Cardiac fibroblast (primary cell): ENCODE data around the gene HOXD9.

ENCODE experiments used
- DNase-seq, 2 donors: peaks; one replicate each; pipeline versions ENCODE4 v3.0.0 to v3.0.0-alpha.2; 2010; ENCODE audit warnings: low read depth in 2 of 2
- H3K4me3 ChIP-seq, 2 donors: replicated peaks in 1 of 2; 1 replicate in 1 of 2; 2 replicates in 1 of 2; pipeline ENCODE4 v1.5.1; 2011; ENCODE audit warnings: low read depth in 2 of 2, low read length in 2 of 2, mild to moderate bottlenecking in 2 of 2, moderate library complexity in 1 of 2
- CTCF ChIP-seq: IDR thresholded peaks from one replicate; pipeline ENCODE4 v1.5.1; 2011; ENCODE audit warnings: low read depth, mild to moderate bottlenecking, low read length, inconsistent platforms

HOXD9 gene

GRCh38 chr2:176172895-176173566 lies 50.5 kb downstream of the HOXD9 start:
- H3K4me3 ChIP-seq = no peak overlapping the region
- TF ChIP-seq CTCF = no peak

GRCh38 chr2:176173567-176174381 lies 51.3 kb downstream of the HOXD9 start:
- no peak for TF ChIP-seq CTCF
- no peak for DNase-seq
- no peak overlapping the region for H3K4me3 ChIP-seq

More at GRCh38 chr2:176172895-176173566, 50.5 kb downstream of the HOXD9 start:
- DNase-seq = no peak

GRCh38 chr2:176174382-176174823 lies 51.9 kb downstream of the HOXD9 start:
- no peak for TF ChIP-seq CTCF
- no peak for DNase-seq
- H3K4me3 ChIP-seq = no peak overlapping the region
